Esophagus squamous epithelium (tissue), 5 donors: ENCODE measurements around the gene PHAX. TPM values are rescaled to one million over a fixed set of nuclear protein-coding genes. Genes with fewer than 3 reads are reported as not detected.
"Not testable (repeated sequence)": the region's sequence is repeated elsewhere in the genome, so short reads cannot be mapped to it uniquely, and the experiment has no call there.

Experiments
- DNase-seq: peaks from one replicate; lab custom pipeline; 2025; lab: John Stamatoyannopoulos, UW
- H3K27ac ChIP-seq, 4 donors: fragments of 200-600 bp; sonication (generic); one replicate each; pipeline ENCODE4 v1.5.1; 2016 to 2019; ENCODE audit warnings: mild to moderate bottlenecking in 1 of 4
- H3K27me3 ChIP-seq, 4 donors: fragments of 200-600 bp; sonication (generic); 1 replicate in 3 of 4; 2 replicates in 1 of 4; pipeline versions ENCODE4 v1.5.1 to v1.6.0; 2017 to 2021; ENCODE audit warnings: antibody characterized with exemption in 1 of 4
- H3K36me3 ChIP-seq, 3 donors: fragments of 200-600 bp; sonication (generic); one replicate each; pipeline ENCODE4 v1.5.1; 2016 to 2019
- H3K4me1 ChIP-seq, 3 donors: fragments of 200-600 bp; sonication (generic); one replicate each; pipeline ENCODE4 v1.5.1; 2017 to 2019
- H3K4me3 ChIP-seq, 4 donors: fragments of 200-600 bp; sonication (generic); 1 replicate in 3 of 4; 2 replicates in 1 of 4; pipeline ENCODE4 v1.5.1; 2016 to 2019; ENCODE audit warnings: mild to moderate bottlenecking in 2 of 4, moderate library complexity in 1 of 4
- H3K9me3 ChIP-seq, 3 donors: fragments of 200-600 bp; sonication (generic); one replicate each; pipeline ENCODE4 v1.5.1; 2016 to 2019
- POLR2A ChIP-seq, 4 donors: fragments of 450-650 bp; IDR thresholded peaks; one replicate each; pipeline ENCODE4 v1.6.1; 2017; ENCODE audit warnings: antibody characterized with exemption in 4 of 4, mild to moderate bottlenecking in 4 of 4, moderate library complexity in 3 of 4
- WGBS, 2 donors: methylation state at CpG; one replicate each; pipeline ENCODE4 v1.1.5; 2018; 5-methylcytosine and 5-hydroxymethylcytosine counted together
- intact Hi-C: fragments of 100-400 bp; cut with DNase I; formaldehyde crosslinking; loops from one replicate; pipeline ENCODE4 v1.15.0; 2022
- total RNA-seq, 4 donors: library from RNA; depleted of rRNA; stranded (reverse); fragments of >200 nt; gene quantifications; one replicate each; pipeline ENCODE4 v1.1.0, GENCODE V29; 2016
- TF ChIP-seq, protein P1 (sequence below), 6 experiments: fragments of 450-650 bp in 4 of 6; fragments of 200-600 bp in 2 of 6; sonication (generic) in 2 of 6; IDR thresholded peaks; one replicate each; pipeline ENCODE4 v1.5.1; 2016 to 2019; ENCODE audit warnings: antibody characterized with exemption in 6 of 6, mild to moderate bottlenecking in 4 of 6, moderate library complexity in 4 of 6
- donor health status: DM: yes; HTN: yes; CAD: no.

Gene PHAX, protein sequence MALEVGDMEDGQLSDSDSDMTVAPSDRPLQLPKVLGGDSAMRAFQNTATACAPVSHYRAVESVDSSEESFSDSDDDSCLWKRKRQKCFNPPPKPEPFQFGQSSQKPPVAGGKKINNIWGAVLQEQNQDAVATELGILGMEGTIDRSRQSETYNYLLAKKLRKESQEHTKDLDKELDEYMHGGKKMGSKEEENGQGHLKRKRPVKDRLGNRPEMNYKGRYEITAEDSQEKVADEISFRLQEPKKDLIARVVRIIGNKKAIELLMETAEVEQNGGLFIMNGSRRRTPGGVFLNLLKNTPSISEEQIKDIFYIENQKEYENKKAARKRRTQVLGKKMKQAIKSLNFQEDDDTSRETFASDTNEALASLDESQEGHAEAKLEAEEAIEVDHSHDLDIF
- total RNA-seq, result 10 to 100 TPM; 40.3 to 59.5 (median 49.3) TPM

DNA sequence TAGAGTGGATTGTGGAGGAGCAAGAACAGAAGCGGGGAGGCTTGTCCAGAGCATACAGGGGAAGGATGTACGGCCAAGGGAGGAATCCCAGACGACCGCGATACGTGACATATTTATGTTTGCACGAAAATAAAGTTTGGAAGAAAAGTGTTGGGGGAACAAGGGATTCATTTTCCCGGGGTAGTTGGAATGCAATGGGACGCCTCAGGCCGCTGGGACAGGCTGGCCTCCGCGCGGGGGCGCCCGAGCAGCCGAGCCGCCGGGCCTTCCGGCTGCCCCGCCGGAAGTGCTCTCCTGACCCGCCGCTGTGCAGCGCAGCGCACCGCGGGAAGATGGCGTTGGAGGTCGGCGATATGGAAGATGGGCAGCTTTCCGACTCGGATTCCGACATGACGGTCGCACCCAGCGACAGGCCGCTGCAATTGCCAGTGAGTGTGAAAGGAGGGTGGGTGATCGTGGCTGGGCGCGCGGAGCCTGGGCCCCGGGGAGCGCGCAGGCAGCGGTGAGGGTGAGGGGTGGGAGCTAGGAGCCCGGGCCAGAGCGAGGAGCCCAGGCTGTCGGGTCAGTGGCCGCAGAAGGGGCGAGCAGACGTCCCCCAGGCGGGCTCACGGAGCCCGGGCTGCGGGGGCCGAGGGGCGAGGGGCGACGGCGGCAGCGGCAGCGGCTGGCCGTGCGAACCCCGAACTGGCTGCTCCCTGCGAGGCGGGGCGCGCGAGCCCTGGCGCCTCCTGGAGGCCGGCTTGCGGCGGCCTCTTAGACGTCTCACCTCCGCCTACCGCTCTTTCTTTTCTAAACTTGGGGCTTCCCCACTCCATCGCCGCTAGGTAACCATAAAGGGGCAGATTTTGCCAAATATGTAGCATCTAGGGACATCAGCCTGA lies at the start of gene PHAX:
Gene PHAX (plus strand): TSS at position 317 of the 881 bp plus-strand sequence. CDS start 16 bp downstream, at position 333.
- H3K36me3 ChIP-seq, result peaks cover under 1 to 28% (median 5%) of the 10 kb centered on the region in 3 donors
- peak in 1 of 4 donors; percentile 32 for TF ChIP-seq POLR2A (IDR thresholded peaks at IDR 0.05)
- TF ChIP-seq, protein P1, sequence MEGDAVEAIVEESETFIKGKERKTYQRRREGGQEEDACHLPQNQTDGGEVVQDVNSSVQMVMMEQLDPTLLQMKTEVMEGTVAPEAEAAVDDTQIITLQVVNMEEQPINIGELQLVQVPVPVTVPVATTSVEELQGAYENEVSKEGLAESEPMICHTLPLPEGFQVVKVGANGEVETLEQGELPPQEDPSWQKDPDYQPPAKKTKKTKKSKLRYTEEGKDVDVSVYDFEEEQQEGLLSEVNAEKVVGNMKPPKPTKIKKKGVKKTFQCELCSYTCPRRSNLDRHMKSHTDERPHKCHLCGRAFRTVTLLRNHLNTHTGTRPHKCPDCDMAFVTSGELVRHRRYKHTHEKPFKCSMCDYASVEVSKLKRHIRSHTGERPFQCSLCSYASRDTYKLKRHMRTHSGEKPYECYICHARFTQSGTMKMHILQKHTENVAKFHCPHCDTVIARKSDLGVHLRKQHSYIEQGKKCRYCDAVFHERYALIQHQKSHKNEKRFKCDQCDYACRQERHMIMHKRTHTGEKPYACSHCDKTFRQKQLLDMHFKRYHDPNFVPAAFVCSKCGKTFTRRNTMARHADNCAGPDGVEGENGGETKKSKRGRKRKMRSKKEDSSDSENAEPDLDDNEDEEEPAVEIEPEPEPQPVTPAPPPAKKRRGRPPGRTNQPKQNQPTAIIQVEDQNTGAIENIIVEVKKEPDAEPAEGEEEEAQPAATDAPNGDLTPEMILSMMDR (IDR thresholded peaks at IDR 0.05), result peak in 5 of 6 experiments; percentile 43 to 81 (median 68)

DNA sequence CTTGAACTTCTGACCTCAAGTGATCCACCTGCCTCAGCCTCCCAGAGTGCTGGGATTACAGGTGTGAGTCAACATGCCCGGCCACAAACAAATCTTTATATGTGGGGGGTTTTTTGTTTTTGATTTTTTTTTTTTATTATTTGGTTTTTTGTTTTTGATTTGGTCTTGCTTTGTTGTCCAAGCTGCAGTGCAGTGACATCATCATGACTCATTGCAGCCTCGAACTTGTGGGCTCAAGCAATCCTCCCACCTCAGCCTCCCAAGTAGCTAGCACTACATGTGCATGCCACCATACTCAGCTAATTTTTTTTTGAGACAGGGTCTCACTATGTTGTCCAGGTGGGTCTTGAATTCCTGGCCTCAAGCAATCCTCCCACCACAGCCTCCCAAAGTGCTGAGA lies 48.1 kb upstream of the PHAX start:
- H3K4me1 ChIP-seq, result no peaks in the 10 kb centered on the region
- no peaks in the 10 kb centered on the region for H3K27me3 ChIP-seq
- H3K4me3 ChIP-seq, result no peak overlapping the region
- WGBS, 2 donors, result 73 to 80% methylated on average over 2 of the region's 2 CpGs
- DNase-seq, result no peak
- intact Hi-C loops, result no loop called here
- H3K9me3 ChIP-seq, result no peaks in the 10 kb centered on the region
- H3K27ac ChIP-seq, result no peak overlapping the region
- peaks cover 0 to 99% (median 40%) of the 10 kb centered on the region in 3 donors for H3K36me3 ChIP-seq
- TF ChIP-seq, protein P1 (IDR thresholded peaks at IDR 0.05), result no peak
- TF ChIP-seq POLR2A (IDR thresholded peaks at IDR 0.05), result no peak

More for the DNA sequence above, at the start of gene PHAX:
- Histone ChIP-seq H3K27me3 (no peaks in the 10 kb centered on the region), H3K9me3 (no peaks in the 10 kb centered on the region), H3K27ac (peak within 1 kb of the TSS; percentile 83 to 94 (median 92)), H3K4me3 (peak within 1 kb of the TSS; percentile 81 to 95 (median 90)), H3K4me1 (peaks cover 20 to 91% (median 55%) of the 10 kb centered on the region in 3 donors)
- intact Hi-C loops, result no loop called here
- DNase-seq, result no peak
- WGBS, 2 donors, result 6 to 8% methylated on average over 23 to 33 of the region's 79 CpGs

DNA sequence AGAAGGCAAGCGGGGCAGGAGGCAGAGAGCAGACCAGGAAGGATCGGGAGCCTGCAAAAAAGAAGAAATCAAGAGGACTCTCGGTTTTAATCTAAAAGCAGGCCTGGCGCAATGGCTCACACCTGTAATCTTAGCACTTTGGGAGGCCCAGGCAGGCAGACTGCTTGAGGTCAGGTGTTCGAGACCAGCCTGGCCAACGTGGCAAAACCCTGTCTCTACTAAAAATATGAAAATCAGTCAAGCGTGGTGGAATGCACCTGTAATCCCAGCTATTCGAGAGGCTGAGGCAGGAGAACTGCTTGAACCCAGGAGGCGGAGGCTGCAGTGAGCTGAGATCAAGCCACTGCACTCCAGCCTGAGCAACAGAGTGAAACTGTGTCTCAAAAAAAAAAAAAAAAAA lies 45.6 kb upstream of the PHAX start:
- H3K4me3 ChIP-seq, H3K27ac ChIP-seq, DNase-seq, H3K9me3 ChIP-seq, H3K27me3 ChIP-seq, H3K4me1 ChIP-seq, intact Hi-C loops: not testable (repeated sequence)
- WGBS, 2 donors, result 87 to 92% methylated on average over 8 to 9 of the region's 9 CpGs
- peaks cover 0 to 99% (median 49%) of the 10 kb centered on the region in 3 donors for H3K36me3 ChIP-seq

DNA sequence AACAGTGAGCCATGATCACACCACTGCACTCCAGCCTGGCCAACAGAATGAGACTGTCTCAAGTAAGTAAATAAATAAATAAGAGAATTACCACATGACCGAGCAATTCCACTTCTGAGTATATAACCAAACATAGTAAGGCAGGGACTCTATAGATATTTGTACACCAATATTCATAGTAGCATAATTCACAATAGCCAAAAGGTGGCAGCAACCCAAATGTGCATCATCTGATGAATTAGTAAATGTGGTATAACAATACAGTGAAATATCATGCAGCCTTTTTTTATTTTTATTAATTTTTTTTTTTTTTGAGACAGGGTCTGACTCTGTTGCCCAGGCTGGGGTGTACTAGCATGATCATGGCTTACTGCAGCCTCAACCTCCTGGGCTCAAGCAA lies 38.8 kb upstream of the PHAX start:
- Histone ChIP-seq H3K4me3 (no peak overlapping the region), H3K27me3 (no peaks in the 10 kb centered on the region), H3K4me1 (no peaks in the 10 kb centered on the region), H3K36me3 (peaks cover 0 to 100% (median 11%) of the 10 kb centered on the region in 3 donors), H3K27ac (no peak overlapping the region), H3K9me3 (no peaks in the 10 kb centered on the region)
- TF ChIP-seq, protein P1 (IDR thresholded peaks at IDR 0.05), result no peak
- TF ChIP-seq POLR2A (IDR thresholded peaks at IDR 0.05), result no peak
- no peak for DNase-seq
- WGBS, 2 donors, result 72 to 75% methylated on average over 1 of the region's 1 CpG
- intact Hi-C loops, result no loop called here

DNA sequence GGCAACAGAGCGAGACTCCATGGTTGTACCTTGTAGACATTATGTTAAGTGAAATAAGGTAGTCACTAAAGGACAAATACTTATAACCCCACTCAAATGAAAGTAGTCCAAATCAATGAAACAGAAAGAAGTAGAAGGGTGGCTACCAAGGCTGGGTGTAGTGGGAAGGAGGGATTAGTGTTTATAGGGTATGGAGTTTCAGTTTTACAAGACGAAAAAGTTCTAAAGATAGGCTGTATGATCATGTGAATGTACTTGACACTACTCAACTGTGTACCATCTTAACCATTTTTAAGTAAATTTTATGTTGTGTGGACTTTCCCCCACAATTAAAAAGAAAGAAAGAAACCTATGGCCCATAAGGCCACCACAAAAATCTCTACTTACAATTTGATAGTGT lies 37.9 kb upstream of the PHAX start:
- H3K4me1 ChIP-seq, result no peaks in the 10 kb centered on the region
- H3K27me3 ChIP-seq, result no peaks in the 10 kb centered on the region
- no peak overlapping the region for H3K4me3 ChIP-seq
- WGBS, 2 donors, result 85 to 91% methylated on average over 2 of the region's 2 CpGs
- intact Hi-C loops, result no loop called here
- no peaks in the 10 kb centered on the region for H3K9me3 ChIP-seq
- TF ChIP-seq, protein P1 (IDR thresholded peaks at IDR 0.05), result no peak
- no peak for TF ChIP-seq POLR2A (IDR thresholded peaks at IDR 0.05)
- no peak for DNase-seq
- no peak overlapping the region for H3K27ac ChIP-seq
- H3K36me3 ChIP-seq, result peaks cover 0 to 100% (median 10%) of the 10 kb centered on the region in 3 donors
